ENCODE data around the gene FYN. TPM values are rescaled to one million over a fixed set of nuclear protein-coding genes. Genes with fewer than 3 reads are reported as not detected.

Gene FYN
- total RNA-seq, 1 experiment from 2014 or later, result 37.8 TPM

GRCh38 chr6:111657146-111657545 lies 216.1 kb downstream of the FYN start:
- POLR2A ChIA-PET, result interaction anchor here (0.6 kb wide), 1 partner anchor 181 kb away, joined by 3 read pairs; no protein-coding TSS in a partner anchor
- Mint-ChIP-seq H3K4me1 (ENCODE audit: insufficient read depth, unreplicated experiment) (peaks cover 14% of the 10 kb centered on the region), H3K27ac (ENCODE audit: low read depth, unreplicated experiment) (peak overlapping the region; percentile 74), H3K9me3 (ENCODE audit: unreplicated experiment) (no peaks in the 10 kb centered on the region), H3K36me3 (ENCODE audit: insufficient read depth, unreplicated experiment) (no peaks in the 10 kb centered on the region), H3K4me3 (ENCODE audit: unreplicated experiment) (no peak overlapping the region), H3K27me3 (ENCODE audit: insufficient read depth, unreplicated experiment) (no peaks in the 10 kb centered on the region)
- no TSS peak for BruUV-seq (replicated peaks)
- TF ChIP-seq CTCF (IDR thresholded peaks at IDR 0.05; ENCODE audit: unreplicated experiment), result no peak
- CTCF ChIA-PET, result interaction anchor here (0.7 kb wide), 1 partner anchor 337 kb away, joined by 3 read pairs; no protein-coding TSS in a partner anchor
- DNase-seq (ENCODE audit: unreplicated experiment), result peak; percentile 27
- intact Hi-C loops (cut with micrococcal nuclease), result no loop called here

- CTCF ChIA-PET, result interaction anchor here (0.6 kb wide), 1 partner anchor 50 kb away, joined by 3 read pairs; no protein-coding TSS in a partner anchor
- no peak for DNase-seq (ENCODE audit: unreplicated experiment)
- TF ChIP-seq CTCF (IDR thresholded peaks at IDR 0.05; ENCODE audit: unreplicated experiment), result no peak
- Mint-ChIP-seq H3K4me1 (ENCODE audit: insufficient read depth, unreplicated experiment) (peaks cover 14% of the 10 kb centered on the region), H3K27ac (ENCODE audit: low read depth, unreplicated experiment) (no peak overlapping the region), H3K36me3 (ENCODE audit: insufficient read depth, unreplicated experiment) (no peaks in the 10 kb centered on the region), H3K9me3 (ENCODE audit: unreplicated experiment) (no peaks in the 10 kb centered on the region), H3K27me3 (ENCODE audit: insufficient read depth, unreplicated experiment) (no peaks in the 10 kb centered on the region), H3K4me3 (ENCODE audit: unreplicated experiment) (no peak overlapping the region)
- POLR2A ChIA-PET, result no interaction called here
- BruUV-seq (replicated peaks), result no TSS peak
- intact Hi-C loops (cut with micrococcal nuclease), result no loop called here
These were observed 219.3 kb downstream of the FYN start for GRCh38 chr6:111653979-111654378.

GRCh38 chr6:111653434-111653833 lies 219.8 kb downstream of the FYN start:
- DNase-seq (ENCODE audit: unreplicated experiment), result no peak
- no peaks in the 10 kb centered on the region for H3K9me3 Mint-ChIP-seq (ENCODE audit: unreplicated experiment)
- no peaks in the 10 kb centered on the region for H3K27me3 Mint-ChIP-seq (ENCODE audit: insufficient read depth, unreplicated experiment)
- H3K27ac Mint-ChIP-seq (ENCODE audit: low read depth, unreplicated experiment), result no peak overlapping the region
- H3K36me3 Mint-ChIP-seq (ENCODE audit: insufficient read depth, unreplicated experiment), result no peaks in the 10 kb centered on the region
- peaks cover 12% of the 10 kb centered on the region for H3K4me1 Mint-ChIP-seq (ENCODE audit: insufficient read depth, unreplicated experiment)
- intact Hi-C loops (cut with micrococcal nuclease), result no loop called here
- no TSS peak for BruUV-seq (replicated peaks)
- CTCF ChIA-PET, result no interaction called here
- no peak overlapping the region for H3K4me3 Mint-ChIP-seq (ENCODE audit: unreplicated experiment)
- no peak for TF ChIP-seq CTCF (IDR thresholded peaks at IDR 0.05; ENCODE audit: unreplicated experiment)
- POLR2A ChIA-PET, result interaction anchor here (0.5 to 1.2 kb wide), 2 partner anchors 47 to 476 kb away, joined by 3 to 4 read pairs; partner anchors contain the start of gene TRAF3IP2

GRCh38 chr6:111652156-111652555 lies 221.1 kb downstream of the FYN start:
- DNase-seq (ENCODE audit: unreplicated experiment), result no peak
- H3K36me3 Mint-ChIP-seq (ENCODE audit: insufficient read depth, unreplicated experiment), result no peaks in the 10 kb centered on the region
- no peaks in the 10 kb centered on the region for H3K9me3 Mint-ChIP-seq (ENCODE audit: unreplicated experiment)
- ChIA-PET POLR2A (interaction anchor here (0.7 to 1.2 kb wide), 3 partner anchors 46 to 556 kb away, joined by 3 to 4 read pairs (median 3); partner anchors contain the start of gene TRAF3IP2), CTCF (interaction anchor here (1.4 kb wide), 1 partner anchor 390 kb away, joined by 4 read pairs; no protein-coding TSS in a partner anchor)
- H3K27me3 Mint-ChIP-seq (ENCODE audit: insufficient read depth, unreplicated experiment), result no peaks in the 10 kb centered on the region
- no TSS peak for BruUV-seq (replicated peaks)
- H3K4me3 Mint-ChIP-seq (ENCODE audit: unreplicated experiment), result no peak overlapping the region
- no peak overlapping the region for H3K27ac Mint-ChIP-seq (ENCODE audit: low read depth, unreplicated experiment)
- intact Hi-C loops (cut with micrococcal nuclease), result no loop called here
- no peak for TF ChIP-seq CTCF (IDR thresholded peaks at IDR 0.05; ENCODE audit: unreplicated experiment)
- peaks cover 2% of the 10 kb centered on the region for H3K4me1 Mint-ChIP-seq (ENCODE audit: insufficient read depth, unreplicated experiment)
